ENCODE measurements around the gene JPH2. TPM values are rescaled to one million over a fixed set of nuclear protein-coding genes. Genes with fewer than 3 reads are reported as not detected.

JPH2 gene
- total RNA-seq, 1 experiment from 2014 or later = 0.81 TPM

GRCh38 chr20:44159125-44159524 is 27.9 kb downstream of the JPH2 start (continued):
- no peak for TF ChIP-seq ZNF138 (CRISPR knock-in tag; conservative IDR thresholded peaks at IDR 0.05)

- Mint-ChIP-seq H3K27me3 (ENCODE audit: low read depth) (no peaks in the 10 kb centered on the region), H3K4me3 (no peak overlapping the region), H3K27ac (no peak overlapping the region), H3K4me1 (no peaks in the 10 kb centered on the region), H3K9me3 (no peaks in the 10 kb centered on the region), H3K36me3 (no peaks in the 10 kb centered on the region)
- DNase-seq (ENCODE audit: low spot score) (no peak), ATAC-seq (no peak)
- TF ChIP-seq GRHL2 (CRISPR knock-in tag; IDR thresholded peaks at IDR 0.05; ENCODE audit: insufficient replicate concordance, severe bottlenecking) (no peak), CBFB (CRISPR knock-in tag; IDR thresholded peaks at IDR 0.05; ENCODE audit: low read depth) (no peak), ZNF416 (CRISPR knock-in tag; IDR thresholded peaks at IDR 0.05) (no peak), ZNF423 (CRISPR knock-in tag; IDR thresholded peaks at IDR 0.05) (no peak), FOXP4 (CRISPR knock-in tag; IDR thresholded peaks at IDR 0.05) (no peak), RORB (CRISPR knock-in tag; IDR thresholded peaks at IDR 0.05) (no peak), TCF7 (CRISPR knock-in tag; IDR thresholded peaks at IDR 0.05; ENCODE audit: low read depth) (no peak), ZBTB43 (CRISPR knock-in tag; IDR thresholded peaks at IDR 0.05) (no peak), ATF3 (CRISPR knock-in tag; conservative IDR thresholded peaks at IDR 0.05) (no peak), ZNF138 (CRISPR knock-in tag; conservative IDR thresholded peaks at IDR 0.05) (no peak), NFE2L1 (CRISPR knock-in tag; IDR thresholded peaks at IDR 0.05) (no peak), PRRX2 (CRISPR knock-in tag; IDR thresholded peaks at IDR 0.05) (no peak), HMGXB4 (CRISPR knock-in tag; IDR thresholded peaks at IDR 0.05) (no peak)
- POLR2A ChIA-PET = no interaction called here
- CTCF ChIA-PET = interaction anchor here (1.6 kb wide), 1 partner anchor 33 kb away, joined by 5 read pairs; no protein-coding TSS in a partner anchor
Measured at GRCh38 chr20:44157061-44157460, 29.9 kb downstream of the JPH2 start.

- ChIA-PET POLR2A (interaction anchor here (1.3 kb wide), 1 partner anchor 29 kb away, joined by 3 read pairs; no protein-coding TSS in a partner anchor), CTCF (interaction anchor here (1.0 to 1.9 kb wide), 4 partner anchors 17 to 69 kb away, joined by 4 to 7 read pairs (median 4); no protein-coding TSS in a partner anchor)
- no peaks in the 10 kb centered on the region for H3K9me3 Mint-ChIP-seq
- H3K27ac Mint-ChIP-seq = no peak overlapping the region
- no peaks in the 10 kb centered on the region for H3K36me3 Mint-ChIP-seq
- DNase-seq (ENCODE audit: low spot score) (no peak), ATAC-seq (no peak)
- no peaks in the 10 kb centered on the region for H3K27me3 Mint-ChIP-seq (ENCODE audit: low read depth)
- TF ChIP-seq ZNF219 (CRISPR knock-in tag; IDR thresholded peaks at IDR 0.05; ENCODE audit: borderline replicate concordance) = no peak
- no peak for TF ChIP-seq CBFB (CRISPR knock-in tag; IDR thresholded peaks at IDR 0.05; ENCODE audit: low read depth)
- no peak for TF ChIP-seq GABPB1 (CRISPR knock-in tag; IDR thresholded peaks at IDR 0.05)
- TF ChIP-seq AFF4 (CRISPR knock-in tag; IDR thresholded peaks at IDR 0.05; ENCODE audit: borderline replicate concordance) = no peak
- no peak for TF ChIP-seq E2F5 (CRISPR knock-in tag; IDR thresholded peaks at IDR 0.05)
- no peak for TF ChIP-seq ZNF423 (CRISPR knock-in tag; IDR thresholded peaks at IDR 0.05)
- H3K4me3 Mint-ChIP-seq = no peak overlapping the region
- no peaks in the 10 kb centered on the region for H3K4me1 Mint-ChIP-seq
Measured at GRCh38 chr20:44154521-44155001, 32.4 kb downstream of the JPH2 start.

Data from WTC11 (cell line).